ENCODE results near the gene HOXC11. TPM values are rescaled to one million over a fixed set of nuclear protein-coding genes. Genes with fewer than 3 reads are reported as not detected.

Gene HOXC11
- total and polyA plus RNA-seq, 2 experiments from 2014 or later = not detected

DNA sequence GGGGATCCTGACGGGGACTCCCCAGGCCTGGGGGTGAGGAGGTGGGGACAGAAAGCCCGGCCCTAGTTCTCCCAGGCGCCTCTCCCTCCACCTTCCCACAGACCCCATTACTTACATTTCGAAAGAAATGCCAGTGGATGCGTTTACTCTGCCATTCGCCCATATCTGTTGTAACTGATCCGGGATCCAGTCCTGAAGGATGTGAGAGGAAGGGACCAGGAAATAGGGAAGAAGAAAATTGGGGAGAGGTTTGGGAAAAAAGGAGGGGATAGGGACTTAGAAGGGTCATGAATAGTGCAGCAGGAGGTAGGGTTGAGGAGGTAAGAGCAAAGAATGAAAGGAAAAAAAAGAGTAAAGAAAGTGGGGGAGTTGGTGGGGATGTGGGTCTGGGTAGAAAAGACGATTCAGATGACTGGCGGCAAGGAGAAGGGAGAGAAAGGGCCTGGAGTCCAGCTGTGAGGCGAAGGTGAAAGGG lies 17.1 kb upstream of the HOXC11 start (continued):
- TF ChIP-seq, protein P1, sequence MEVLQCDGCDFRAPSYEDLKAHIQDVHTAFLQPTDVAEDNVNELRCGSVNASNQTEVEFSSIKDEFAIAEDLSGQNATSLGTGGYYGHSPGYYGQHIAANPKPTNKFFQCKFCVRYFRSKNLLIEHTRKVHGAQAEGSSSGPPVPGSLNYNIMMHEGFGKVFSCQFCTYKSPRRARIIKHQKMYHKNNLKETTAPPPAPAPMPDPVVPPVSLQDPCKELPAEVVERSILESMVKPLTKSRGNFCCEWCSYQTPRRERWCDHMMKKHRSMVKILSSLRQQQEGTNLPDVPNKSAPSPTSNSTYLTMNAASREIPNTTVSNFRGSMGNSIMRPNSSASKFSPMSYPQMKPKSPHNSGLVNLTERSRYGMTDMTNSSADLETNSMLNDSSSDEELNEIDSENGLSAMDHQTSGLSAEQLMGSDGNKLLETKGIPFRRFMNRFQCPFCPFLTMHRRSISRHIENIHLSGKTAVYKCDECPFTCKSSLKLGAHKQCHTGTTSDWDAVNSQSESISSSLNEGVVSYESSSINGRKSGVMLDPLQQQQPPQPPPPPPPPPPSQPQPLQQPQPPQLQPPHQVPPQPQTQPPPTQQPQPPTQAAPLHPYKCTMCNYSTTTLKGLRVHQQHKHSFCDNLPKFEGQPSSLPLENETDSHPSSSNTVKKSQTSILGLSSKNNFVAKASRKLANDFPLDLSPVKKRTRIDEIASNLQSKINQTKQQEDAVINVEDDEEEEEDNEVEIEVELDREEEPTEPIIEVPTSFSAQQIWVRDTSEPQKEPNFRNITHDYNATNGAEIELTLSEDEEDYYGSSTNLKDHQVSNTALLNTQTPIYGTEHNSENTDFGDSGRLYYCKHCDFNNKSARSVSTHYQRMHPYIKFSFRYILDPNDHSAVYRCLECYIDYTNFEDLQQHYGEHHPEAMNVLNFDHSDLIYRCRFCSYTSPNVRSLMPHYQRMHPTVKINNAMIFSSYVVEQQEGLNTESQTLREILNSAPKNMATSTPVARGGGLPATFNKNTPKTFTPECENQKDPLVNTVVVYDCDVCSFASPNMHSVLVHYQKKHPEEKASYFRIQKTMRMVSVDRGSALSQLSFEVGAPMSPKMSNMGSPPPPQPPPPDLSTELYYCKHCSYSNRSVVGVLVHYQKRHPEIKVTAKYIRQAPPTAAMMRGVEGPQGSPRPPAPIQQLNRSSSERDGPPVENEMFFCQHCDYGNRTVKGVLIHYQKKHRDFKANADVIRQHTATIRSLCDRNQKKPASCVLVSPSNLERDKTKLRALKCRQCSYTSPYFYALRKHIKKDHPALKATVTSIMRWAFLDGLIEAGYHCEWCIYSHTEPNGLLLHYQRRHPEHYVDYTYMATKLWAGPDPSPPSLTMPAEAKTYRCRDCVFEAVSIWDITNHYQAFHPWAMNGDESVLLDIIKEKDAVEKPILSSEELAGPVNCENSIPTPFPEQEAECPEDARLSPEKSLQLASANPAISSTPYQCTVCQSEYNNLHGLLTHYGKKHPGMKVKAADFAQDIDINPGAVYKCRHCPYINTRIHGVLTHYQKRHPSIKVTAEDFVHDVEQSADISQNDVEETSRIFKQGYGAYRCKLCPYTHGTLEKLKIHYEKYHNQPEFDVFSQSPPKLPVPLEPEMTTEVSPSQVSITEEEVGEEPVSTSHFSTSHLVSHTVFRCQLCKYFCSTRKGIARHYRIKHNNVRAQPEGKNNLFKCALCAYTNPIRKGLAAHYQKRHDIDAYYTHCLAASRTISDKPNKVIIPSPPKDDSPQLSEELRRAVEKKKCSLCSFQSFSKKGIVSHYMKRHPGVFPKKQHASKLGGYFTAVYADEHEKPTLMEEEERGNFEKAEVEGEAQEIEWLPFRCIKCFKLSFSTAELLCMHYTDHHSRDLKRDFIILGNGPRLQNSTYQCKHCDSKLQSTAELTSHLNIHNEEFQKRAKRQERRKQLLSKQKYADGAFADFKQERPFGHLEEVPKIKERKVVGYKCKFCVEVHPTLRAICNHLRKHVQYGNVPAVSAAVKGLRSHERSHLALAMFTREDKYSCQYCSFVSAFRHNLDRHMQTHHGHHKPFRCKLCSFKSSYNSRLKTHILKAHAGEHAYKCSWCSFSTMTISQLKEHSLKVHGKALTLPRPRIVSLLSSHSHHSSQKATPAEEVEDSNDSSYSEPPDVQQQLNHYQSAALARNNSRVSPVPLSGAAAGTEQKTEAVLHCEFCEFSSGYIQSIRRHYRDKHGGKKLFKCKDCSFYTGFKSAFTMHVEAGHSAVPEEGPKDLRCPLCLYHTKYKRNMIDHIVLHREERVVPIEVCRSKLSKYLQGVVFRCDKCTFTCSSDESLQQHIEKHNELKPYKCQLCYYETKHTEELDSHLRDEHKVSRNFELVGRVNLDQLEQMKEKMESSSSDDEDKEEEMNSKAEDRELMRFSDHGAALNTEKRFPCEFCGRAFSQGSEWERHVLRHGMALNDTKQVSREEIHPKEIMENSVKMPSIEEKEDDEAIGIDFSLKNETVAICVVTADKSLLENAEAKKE (CRISPR knock-in tag; IDR thresholded peaks at IDR 0.05) = no peak
- no peak for TF ChIP-seq JUNB (IDR thresholded peaks at IDR 0.05; ENCODE audit: unreplicated experiment)
- no peak for TF ChIP-seq CREB1 (CRISPR knock-in tag; IDR thresholded peaks at IDR 0.05; ENCODE audit: low read depth)
- peak; percentile 10 for TF ChIP-seq EZH2phosphoT487 (IDR thresholded peaks at IDR 0.05; ENCODE audit: unreplicated experiment)
- TF ChIP-seq EZH2 (IDR thresholded peaks at IDR 0.05; ENCODE audit: low read depth, unreplicated experiment) = peak; percentile 82

DNA sequence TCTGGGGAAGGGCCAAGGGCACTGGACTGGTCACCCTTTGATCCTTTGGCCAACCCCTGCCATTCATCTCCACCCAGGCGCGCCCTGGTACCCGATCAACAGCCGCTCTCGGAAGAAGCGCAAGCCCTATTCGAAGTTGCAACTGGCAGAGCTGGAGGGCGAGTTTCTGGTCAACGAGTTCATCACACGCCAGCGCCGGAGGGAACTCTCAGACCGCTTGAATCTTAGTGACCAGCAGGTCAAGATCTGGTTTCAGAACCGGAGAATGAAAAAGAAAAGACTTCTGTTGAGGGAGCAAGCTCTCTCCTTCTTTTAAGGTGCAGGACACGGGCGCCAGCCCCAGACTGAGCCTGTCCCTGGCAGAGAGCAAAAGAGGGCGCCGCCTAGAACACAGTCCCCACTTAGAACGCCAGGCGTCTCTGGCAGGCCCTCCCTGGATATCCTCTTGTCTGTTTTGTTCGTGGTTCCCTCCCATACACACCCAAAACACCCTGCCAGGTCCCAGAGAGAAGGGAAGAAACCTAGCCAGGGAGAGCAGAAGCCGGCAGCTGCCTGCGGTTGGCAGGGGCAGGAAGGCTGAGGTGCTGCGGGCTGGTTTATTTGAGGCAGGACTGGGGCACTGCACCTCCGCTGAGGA lies 16.6 kb upstream of the HOXC11 start:
- Histone ChIP-seq H3K36me3 (ENCODE audit: insufficient read depth) (no peaks in the 10 kb centered on the region; the same call in 1 of the 2 replicates), H3K4me1 (ENCODE audit: insufficient read depth) (peaks cover 11% of the 10 kb centered on the region), H2AFZ (no peak overlapping the region), H3K4me3 (no peak overlapping the region), H3K79me2 (replicated peaks; ENCODE audit: insufficient read depth) (no peaks in the 10 kb centered on the region), H3K27ac (ENCODE audit: low read depth) (no peak overlapping the region), H3F3A (replicated peaks; ENCODE audit: low read depth) (peaks cover 51% of the 10 kb centered on the region), H4K20me1 (replicated peaks; ENCODE audit: insufficient read depth) (peaks cover 49% of the 10 kb centered on the region), H3K27me3 (ENCODE audit: insufficient read depth) (peaks cover 100% of the 10 kb centered on the region), H3K4me2 (no peak overlapping the region), H3K9me2 (ENCODE audit: insufficient read depth) (no peaks in the 10 kb centered on the region)
- peaks cover 24% of the 10 kb centered on the region for H3K4me1 Mint-ChIP-seq
- H3K27me3 Mint-ChIP-seq (ENCODE audit: insufficient read depth, low read depth, poor library complexity) = peaks cover 98% of the 10 kb centered on the region
- peaks cover 6% of the 10 kb centered on the region for H3K9me3 Mint-ChIP-seq
- ATAC-seq = no peak
- H3K36me3 Mint-ChIP-seq (ENCODE audit: low read depth) = peaks cover 3% of the 10 kb centered on the region; the same call in 1 of the 3 replicates
- H3K4me3 Mint-ChIP-seq = no peak overlapping the region; the same call in 2 of the 3 replicates
- no peak overlapping the region for H3K27ac Mint-ChIP-seq
- no peak for DNase-seq (ENCODE audit: low spot score)
- TF ChIP-seq EZH2 (IDR thresholded peaks at IDR 0.05; ENCODE audit: low read depth, unreplicated experiment) (peak; percentile 93), NANOG (IDR thresholded peaks at IDR 0.05; ENCODE audit: borderline replicate concordance) (no peak), ZNF331 (CRISPR knock-in tag; IDR thresholded peaks at IDR 0.05; ENCODE audit: low read depth) (no peak), EZH2phosphoT487 (IDR thresholded peaks at IDR 0.05; ENCODE audit: unreplicated experiment) (peak; percentile 56), ZNF114 (CRISPR knock-in tag; IDR thresholded peaks at IDR 0.05) (no peak), POLR2AphosphoS5 (IDR thresholded peaks at IDR 0.05; ENCODE audit: low read depth) (no peak), STAT1 (IDR thresholded peaks at IDR 0.05; ENCODE audit: unreplicated experiment) (no peak)
- TF ChIP-seq, protein P2, sequence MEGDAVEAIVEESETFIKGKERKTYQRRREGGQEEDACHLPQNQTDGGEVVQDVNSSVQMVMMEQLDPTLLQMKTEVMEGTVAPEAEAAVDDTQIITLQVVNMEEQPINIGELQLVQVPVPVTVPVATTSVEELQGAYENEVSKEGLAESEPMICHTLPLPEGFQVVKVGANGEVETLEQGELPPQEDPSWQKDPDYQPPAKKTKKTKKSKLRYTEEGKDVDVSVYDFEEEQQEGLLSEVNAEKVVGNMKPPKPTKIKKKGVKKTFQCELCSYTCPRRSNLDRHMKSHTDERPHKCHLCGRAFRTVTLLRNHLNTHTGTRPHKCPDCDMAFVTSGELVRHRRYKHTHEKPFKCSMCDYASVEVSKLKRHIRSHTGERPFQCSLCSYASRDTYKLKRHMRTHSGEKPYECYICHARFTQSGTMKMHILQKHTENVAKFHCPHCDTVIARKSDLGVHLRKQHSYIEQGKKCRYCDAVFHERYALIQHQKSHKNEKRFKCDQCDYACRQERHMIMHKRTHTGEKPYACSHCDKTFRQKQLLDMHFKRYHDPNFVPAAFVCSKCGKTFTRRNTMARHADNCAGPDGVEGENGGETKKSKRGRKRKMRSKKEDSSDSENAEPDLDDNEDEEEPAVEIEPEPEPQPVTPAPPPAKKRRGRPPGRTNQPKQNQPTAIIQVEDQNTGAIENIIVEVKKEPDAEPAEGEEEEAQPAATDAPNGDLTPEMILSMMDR (conservative IDR thresholded peaks at IDR 0.05; ENCODE audit: low read depth in 2 of 2) = no peak
- TF ChIP-seq, protein P3, sequence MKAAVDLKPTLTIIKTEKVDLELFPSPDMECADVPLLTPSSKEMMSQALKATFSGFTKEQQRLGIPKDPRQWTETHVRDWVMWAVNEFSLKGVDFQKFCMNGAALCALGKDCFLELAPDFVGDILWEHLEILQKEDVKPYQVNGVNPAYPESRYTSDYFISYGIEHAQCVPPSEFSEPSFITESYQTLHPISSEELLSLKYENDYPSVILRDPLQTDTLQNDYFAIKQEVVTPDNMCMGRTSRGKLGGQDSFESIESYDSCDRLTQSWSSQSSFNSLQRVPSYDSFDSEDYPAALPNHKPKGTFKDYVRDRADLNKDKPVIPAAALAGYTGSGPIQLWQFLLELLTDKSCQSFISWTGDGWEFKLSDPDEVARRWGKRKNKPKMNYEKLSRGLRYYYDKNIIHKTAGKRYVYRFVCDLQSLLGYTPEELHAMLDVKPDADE (IDR thresholded peaks at IDR 0.05) = no peak

Data from GM23338 (cell line).